ENCODE measurements around the gene ZMYM5.
A peak's percentile ranks its signal among the peaks of the same experiment; 100 is the strongest.
"Not testable (repeated sequence)": the region's sequence is repeated elsewhere in the genome, so short reads cannot be mapped to it uniquely, and the experiment has no call there.

Gene ZMYM5

DNA sequence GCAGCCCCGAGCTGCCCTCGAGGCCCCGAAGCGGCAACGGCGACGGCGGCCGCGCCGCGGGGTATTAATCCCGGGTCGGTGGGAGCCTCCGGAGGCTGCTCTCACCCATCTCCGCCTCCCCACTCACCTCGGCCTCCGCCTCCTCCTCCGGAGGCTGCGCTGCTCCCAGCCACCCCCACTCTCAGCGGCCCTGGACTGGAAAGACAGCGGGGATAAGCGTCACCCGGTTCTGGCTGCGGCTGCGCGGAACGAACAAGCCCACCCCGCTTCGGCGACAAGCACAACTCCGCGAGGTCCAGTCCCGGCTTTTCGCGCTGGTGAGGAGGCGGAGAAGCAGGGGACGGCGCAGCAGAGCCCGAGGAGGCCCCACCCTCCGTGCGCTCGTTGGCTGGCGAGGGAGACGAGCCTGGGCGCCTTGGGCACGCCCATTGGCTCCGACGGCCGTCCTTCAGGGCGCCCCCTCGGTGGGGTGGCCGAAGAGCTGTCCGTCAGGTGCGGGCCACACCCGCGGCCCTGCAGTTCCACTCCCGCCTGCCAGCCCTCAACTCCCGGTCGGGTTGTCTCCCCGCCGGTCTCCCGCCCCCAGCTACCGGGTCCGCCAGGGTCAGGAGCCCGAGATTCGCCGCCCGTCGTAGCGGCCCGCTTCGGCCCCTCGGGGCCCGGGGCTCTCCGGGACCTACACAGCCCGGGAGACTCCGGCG, at the start of gene ZMYM5:
TSS of gene ZMYM5 (minus strand) at position 327 of the 701 bp plus-strand sequence. CDS start 11,469 bp downstream, outside the sequence.
- DNase-seq, result peak; percentile 97

GRCh38 chr13:19910336-19911072, 47.1 kb upstream of the ZMYM5 start:
- no peak for DNase-seq

DNA sequence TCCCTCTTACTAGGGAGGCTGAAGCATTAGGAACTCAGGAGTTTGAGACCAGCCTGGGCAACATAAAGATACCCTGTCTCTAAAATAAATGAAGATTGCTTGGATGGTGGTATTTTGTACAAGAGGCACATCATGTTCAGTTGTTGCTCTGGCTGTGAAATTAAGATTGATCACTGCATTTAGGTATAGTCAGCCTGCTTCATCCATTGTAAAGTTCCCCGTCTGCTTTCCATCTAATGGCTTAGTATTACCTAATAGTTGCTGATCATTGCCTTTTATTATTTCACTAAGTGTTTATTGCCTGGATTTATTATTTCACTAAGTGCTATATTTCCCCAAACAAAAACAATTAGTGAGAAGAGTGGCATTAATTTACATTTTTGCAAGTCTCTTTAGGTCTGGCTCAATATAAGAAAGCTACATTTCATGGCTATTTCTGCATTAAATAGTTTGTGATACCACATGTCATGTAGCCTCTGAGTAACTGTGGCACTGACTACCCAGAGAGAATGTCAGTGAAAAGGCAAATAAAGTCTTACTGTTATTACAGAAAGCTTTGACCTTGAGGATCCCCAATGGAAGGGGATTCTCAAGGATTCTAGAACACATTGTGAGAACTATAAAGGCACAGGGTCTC, 45.0 kb upstream of the ZMYM5 start:
- DNase-seq, result no peak

DNA sequence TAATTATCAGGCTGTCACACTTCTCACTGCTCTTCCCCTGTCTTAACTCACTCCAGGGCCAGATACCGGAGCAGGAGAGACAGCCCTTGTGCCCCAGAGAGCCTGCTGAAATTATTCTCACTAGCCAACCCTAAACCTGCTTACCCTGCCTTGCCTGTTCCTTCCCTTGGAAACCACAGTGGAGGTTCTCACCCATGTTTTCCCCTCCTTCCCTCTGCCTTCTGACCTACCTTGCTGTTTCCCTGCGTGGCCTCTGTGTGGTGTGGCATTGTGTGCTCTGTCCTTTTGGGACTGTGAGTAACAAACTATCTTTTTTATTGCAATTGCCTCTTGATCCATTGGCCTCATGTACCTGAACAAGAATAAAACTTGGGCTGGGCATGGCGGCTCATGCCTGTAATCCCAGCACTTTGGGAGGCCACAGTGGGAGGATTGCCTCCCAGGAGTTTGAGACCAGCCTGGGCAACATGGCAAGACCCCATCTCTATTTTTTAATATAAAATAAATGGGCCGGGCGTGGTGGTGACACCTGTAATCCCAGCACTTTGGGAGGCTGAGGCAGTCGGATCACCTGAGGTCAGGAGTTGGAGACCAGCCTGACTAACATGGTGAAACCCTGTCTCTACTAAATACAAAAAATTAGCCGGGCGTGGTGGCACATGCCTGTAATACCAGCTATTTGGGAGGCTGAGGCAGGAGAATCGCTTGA, 42.2 kb upstream of the ZMYM5 start:
- not testable (repeated sequence) for DNase-seq

- no peak for DNase-seq
Measured at GRCh38 chr13:19890030-19890429, 26.6 kb upstream of the ZMYM5 start.

DNA sequence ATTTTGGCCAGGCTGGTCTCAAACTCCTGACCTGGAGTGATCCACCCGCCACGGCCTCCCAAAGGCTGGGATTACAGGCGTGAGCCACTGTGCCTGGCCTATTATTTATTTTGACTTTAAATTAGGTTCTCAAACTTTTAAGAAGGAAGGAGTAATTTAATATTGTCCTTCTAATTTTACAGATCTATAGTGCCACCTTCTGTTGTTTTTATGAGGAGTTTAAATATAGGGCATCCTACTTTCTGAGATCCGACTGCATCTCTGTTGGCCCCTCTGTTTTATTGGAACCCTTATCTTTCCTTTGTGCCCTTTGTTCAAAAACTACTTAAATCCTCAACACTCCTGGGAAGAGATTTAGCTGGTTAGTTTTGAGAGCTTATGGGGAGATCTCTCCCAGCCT, 25.4 kb upstream of the ZMYM5 start:
- peak; percentile 28 for DNase-seq

- no peak for DNase-seq
Measured at GRCh38 chr13:19882231-19882630, 18.8 kb upstream of the ZMYM5 start.

GRCh38 chr13:19881641-19882040, 18.2 kb upstream of the ZMYM5 start:
- DNase-seq, result no peak

DNA sequence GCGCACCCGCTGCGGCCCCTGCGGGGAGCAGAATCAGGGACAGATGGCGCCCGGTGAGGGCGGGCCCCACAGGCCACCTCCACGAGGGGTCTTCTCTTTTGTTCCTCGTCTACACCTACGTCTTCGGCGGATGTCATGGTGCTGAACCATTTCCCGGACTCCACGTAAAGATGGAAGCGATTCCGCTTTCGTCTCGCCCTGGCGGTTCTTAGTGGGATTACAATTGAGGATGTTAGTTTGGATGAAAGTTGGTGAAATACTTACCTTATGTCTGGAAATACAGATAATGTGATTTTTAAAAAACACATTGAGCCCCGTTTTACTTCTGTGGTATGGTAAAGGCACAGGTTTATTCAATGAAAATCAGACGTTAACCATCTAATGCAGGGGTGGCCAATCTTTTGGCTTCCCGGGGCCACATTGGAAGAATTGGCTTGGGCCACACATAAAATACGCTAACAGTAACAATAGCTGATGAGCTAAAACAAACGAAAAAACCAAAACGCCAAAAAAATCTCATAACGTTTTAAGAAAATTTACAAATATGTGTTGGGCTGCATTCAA, 1.4 kb upstream of the ZMYM5 start:
- DNase-seq, result peak; percentile 85

DNA sequence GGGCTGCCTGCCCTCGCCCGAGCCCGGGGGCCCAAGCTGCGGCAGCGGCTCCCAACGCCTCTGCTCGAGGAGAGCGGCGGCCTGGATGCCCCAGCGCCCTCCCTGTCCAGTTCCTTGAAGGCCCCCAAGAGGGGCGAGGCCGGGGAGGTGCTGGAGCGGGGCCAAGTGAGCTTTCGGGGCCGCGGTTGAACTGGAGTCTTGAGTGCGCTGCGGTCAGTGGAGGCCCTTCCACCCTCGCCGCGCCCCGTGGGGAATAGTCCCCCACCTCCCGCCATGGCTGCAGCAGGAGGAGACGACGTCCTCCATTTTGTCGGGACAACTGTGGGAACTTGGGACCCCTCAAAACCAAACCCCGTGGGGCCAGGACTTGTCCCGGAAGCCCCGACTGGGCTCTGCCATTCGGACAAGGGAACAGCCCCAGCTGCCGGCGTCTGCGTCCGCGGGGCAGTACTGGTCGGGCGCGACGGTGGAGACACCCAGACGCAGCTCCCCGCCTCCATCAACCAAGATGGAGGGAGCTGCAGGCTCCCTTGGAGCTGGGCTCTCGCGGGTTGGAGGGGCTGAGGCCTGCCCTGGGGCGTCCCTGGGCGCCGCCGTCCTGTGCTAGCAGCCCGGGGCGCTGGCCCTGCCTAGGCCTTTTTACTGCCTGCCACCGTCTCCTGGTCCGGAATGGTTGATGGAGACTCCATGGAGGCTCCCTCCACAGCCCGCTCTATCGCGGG, 736 bp upstream of the ZMYM5 start:
- peak; percentile 56 for DNase-seq

DNA sequence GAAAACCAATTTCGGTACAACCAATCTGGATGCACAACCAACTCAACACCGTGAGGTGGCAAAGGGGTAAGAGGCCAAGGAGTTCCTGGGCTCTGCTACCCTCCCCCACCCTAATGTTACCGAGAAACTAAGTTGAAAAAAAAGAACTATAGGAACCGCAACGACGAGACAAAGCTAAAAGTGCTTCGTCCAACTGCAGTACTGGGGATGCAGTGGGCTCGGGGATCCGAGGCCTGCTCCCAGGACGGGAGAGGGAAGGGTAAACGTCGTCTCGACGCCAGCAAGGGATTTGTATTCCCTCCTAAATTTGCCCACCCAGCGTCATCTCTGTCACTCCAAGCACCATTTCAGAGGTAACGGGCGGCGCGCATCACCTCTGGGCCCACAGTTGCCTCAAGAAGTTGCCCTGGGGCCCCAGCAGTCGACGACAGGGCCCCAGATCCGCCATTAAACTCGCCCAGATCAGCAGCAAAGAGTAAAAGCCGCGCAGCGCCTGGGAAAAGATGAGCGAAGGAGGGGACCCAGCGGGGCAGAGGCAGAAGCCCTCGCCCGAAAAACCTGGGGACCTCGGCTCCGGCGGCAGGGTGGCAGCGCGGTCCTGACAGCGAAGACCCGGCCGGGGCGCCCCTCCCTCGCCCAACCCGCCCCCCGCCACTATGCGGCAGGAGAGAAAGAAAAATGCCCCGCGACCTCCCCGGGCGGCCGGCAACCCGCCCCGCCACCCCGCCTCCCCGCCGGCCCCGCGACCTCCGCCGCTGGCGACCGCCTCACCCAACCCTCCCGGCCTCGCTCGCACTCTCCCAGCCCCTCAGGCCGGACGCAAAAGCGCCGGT, 752 bp downstream of the ZMYM5 start:
- peak; percentile 46 for DNase-seq

DNA sequence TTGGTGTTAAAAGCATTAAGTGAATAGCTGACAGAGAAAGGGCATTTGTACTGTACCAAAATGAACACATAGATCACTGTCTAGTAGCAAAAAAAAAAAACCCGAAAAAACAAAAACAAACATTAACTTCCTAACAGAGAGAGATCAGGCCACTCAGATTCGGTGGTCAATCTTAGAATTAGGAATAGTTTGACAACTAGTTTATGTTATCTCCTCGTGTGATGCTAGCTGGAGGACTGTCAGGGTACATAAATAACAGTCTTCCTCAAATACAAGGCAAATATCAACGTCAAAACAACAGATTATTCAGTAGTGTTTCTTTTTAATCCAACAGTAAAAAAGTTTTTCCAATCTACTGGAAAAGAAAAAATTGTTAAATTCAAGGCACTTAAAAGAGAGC, 1.7 kb downstream of the ZMYM5 start:
- DNase-seq, result no peak

DNA sequence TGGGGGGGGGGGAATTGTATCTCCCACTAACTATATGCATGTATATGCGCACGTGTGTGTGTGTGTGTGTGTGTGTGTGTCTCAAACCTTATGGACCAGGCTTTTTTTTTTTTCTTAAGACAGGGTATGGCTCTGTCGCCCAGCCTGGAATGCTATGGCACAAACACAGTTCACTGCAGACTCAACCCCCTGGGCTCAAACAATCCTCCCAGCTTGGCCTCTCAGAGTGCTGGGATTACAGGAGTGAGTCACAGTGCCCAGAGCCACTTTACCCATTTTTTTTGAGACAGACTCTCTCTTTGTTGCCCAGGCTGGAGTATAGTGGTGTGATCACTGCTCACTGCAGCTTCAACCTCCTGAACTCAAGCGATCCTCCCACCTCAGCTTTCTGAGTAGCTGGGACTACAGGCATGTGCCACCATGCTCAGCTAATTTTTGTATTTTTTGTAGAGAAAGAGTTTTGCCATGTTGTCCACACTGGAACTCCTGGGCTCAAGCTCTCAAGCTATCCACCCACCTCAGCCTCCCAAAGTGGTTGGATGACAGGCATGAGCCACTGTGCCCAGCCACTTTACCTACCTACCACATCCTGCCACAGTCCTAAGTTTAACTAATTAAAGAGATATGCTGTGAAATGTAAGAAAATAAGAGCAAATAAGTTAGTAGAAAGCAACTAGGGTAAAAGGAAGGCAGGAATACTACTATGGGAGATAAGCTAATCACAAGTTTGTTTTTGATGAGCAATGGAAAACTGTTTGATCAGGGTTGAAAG, 2.4 kb downstream of the ZMYM5 start:
- DNase-seq, result peak; percentile 5

DNA sequence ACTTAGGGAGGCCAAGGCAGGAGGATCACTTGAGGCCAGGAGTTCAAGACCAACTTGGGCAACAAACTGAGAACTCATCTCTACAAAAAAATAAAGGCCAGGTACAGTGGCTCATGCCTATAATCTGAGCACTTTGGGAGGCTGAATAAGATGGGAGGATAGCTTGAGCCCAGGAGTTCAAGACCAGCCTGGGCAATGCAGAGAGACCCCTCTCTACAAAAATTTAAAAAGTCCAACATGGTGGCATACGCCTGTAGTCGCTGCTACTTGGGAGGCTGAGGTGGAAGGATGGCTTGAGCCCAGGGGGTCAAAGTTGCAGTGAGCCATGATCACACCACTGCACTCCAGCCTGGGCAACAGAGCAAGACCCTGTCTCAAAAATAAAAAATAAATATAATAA, 5.8 kb downstream of the ZMYM5 start:
- not testable (repeated sequence) for DNase-seq

- no peak for DNase-seq
Measured at GRCh38 chr13:19852766-19853165, 10.7 kb downstream of the ZMYM5 start.

DNA sequence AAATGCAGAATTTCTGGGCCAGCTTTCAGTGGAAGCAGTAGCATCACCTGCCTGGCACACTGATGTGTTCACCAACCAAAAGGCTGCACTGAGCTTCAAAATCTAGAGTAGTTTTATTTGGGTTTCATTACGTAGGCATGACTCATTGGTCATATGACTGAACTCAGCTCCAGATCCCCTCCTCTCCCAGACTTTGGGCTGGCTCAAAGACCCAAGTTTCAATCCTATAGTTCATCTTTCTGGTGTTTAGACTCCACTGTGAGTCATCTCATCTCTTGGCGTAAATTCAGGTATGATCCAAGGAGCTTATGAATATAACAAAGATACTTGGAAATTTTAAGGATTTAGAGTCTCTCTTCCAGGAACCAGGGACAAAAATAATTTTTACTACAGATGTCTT, 17.7 kb downstream of the ZMYM5 start:
- peak; percentile 20 for DNase-seq

GRCh38 chr13:19838865-19839275, 24.6 kb downstream of the ZMYM5 start:
- no peak for DNase-seq

- DNase-seq, result no peak
Measured at GRCh38 chr13:19836472-19836871, 27.0 kb downstream of the ZMYM5 start.

- no peak for DNase-seq
Measured at GRCh38 chr13:19834704-19835103, 28.7 kb downstream of the ZMYM5 start.

GRCh38 chr13:19822673-19823072, 40.8 kb downstream of the ZMYM5 start:
- no peak for DNase-seq

Measured in CD4-positive, alpha-beta T cell treated with Interleukin-4 for 4 hours (primary cell).